ENCODE data around the gene RHOA.

The RHOA gene

DNA sequence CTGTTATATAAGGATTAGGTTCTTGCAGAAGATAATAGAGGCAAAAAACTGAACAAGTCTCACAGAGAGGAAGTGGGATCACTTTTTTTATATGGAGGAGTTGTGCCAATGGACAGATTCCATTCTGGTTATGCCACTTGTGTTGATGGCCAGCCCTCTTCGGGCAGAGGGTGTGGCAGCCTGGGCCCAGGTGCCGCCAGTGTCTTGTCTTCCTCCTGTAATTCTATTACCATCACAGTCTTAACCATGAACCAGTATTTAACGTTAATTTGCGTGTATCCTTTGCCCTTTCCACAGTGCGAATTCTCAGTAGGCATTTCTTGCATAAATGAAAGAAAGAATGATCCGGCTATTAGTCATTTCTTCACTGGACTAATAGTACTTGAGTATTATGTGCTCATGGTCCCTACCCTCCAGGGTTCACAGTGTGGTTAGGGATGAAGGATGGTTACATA, 65.0 kb downstream of the RHOA start:
- TF ChIP-seq GABPA (IDR thresholded peaks at IDR 0.05; ENCODE audit: low read depth): no peak
- TF ChIP-seq, protein P1, sequence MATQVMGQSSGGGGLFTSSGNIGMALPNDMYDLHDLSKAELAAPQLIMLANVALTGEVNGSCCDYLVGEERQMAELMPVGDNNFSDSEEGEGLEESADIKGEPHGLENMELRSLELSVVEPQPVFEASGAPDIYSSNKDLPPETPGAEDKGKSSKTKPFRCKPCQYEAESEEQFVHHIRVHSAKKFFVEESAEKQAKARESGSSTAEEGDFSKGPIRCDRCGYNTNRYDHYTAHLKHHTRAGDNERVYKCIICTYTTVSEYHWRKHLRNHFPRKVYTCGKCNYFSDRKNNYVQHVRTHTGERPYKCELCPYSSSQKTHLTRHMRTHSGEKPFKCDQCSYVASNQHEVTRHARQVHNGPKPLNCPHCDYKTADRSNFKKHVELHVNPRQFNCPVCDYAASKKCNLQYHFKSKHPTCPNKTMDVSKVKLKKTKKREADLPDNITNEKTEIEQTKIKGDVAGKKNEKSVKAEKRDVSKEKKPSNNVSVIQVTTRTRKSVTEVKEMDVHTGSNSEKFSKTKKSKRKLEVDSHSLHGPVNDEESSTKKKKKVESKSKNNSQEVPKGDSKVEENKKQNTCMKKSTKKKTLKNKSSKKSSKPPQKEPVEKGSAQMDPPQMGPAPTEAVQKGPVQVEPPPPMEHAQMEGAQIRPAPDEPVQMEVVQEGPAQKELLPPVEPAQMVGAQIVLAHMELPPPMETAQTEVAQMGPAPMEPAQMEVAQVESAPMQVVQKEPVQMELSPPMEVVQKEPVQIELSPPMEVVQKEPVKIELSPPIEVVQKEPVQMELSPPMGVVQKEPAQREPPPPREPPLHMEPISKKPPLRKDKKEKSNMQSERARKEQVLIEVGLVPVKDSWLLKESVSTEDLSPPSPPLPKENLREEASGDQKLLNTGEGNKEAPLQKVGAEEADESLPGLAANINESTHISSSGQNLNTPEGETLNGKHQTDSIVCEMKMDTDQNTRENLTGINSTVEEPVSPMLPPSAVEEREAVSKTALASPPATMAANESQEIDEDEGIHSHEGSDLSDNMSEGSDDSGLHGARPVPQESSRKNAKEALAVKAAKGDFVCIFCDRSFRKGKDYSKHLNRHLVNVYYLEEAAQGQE (IDR thresholded peaks at IDR 0.05; ENCODE audit: insufficient replicate concordance, low read depth): no peak
- TF ChIP-seq SPI1 (IDR thresholded peaks at IDR 0.05; ENCODE audit: borderline replicate concordance, low read depth): peak; percentile 87
- TF ChIP-seq, protein P2, sequence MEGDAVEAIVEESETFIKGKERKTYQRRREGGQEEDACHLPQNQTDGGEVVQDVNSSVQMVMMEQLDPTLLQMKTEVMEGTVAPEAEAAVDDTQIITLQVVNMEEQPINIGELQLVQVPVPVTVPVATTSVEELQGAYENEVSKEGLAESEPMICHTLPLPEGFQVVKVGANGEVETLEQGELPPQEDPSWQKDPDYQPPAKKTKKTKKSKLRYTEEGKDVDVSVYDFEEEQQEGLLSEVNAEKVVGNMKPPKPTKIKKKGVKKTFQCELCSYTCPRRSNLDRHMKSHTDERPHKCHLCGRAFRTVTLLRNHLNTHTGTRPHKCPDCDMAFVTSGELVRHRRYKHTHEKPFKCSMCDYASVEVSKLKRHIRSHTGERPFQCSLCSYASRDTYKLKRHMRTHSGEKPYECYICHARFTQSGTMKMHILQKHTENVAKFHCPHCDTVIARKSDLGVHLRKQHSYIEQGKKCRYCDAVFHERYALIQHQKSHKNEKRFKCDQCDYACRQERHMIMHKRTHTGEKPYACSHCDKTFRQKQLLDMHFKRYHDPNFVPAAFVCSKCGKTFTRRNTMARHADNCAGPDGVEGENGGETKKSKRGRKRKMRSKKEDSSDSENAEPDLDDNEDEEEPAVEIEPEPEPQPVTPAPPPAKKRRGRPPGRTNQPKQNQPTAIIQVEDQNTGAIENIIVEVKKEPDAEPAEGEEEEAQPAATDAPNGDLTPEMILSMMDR (IDR thresholded peaks at IDR 0.05; ENCODE audit: insufficient read depth, low read length): no peak
- no peak overlapping the region for H3K4me3 ChIP-seq (replicated peaks; ENCODE audit: insufficient read depth, low read length)
- H3K27ac ChIP-seq (replicated peaks): peak overlapping the region; percentile 99
- no peaks in the 10 kb centered on the region for H3K27me3 ChIP-seq (ENCODE audit: insufficient read depth, poor library complexity, severe bottlenecking)
- DNase-seq (ENCODE audit: low read depth in 1 of 2, low spot score in 1 of 2): peak in 1 of 2 experiments; percentile 26

DNA sequence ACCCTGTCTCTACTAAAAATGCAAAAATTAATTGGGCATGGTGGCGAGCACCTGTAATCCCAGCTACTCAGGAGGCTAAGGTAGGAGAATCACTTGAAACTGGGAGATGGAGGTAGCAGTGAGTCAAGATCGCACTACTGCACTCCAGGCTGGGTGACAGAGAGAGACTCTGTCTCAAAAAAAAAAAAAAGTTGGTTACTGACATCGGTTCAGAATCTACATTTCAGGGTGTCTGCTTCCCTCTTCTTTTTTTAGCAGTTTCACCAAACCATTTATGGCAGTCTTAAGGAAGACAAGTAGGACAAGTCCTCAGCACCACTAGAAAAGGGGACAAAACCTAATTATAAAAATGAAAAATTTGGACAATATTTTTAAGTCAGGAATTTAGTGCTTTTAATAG, 68.6 kb downstream of the RHOA start:
- DNase-seq (ENCODE audit: low read depth in 1 of 2, low spot score in 1 of 2): no peak
- H3K4me3 ChIP-seq (replicated peaks; ENCODE audit: insufficient read depth, low read length): no peak overlapping the region
- H3K27ac ChIP-seq (replicated peaks): peak overlapping the region; percentile 99

DNA sequence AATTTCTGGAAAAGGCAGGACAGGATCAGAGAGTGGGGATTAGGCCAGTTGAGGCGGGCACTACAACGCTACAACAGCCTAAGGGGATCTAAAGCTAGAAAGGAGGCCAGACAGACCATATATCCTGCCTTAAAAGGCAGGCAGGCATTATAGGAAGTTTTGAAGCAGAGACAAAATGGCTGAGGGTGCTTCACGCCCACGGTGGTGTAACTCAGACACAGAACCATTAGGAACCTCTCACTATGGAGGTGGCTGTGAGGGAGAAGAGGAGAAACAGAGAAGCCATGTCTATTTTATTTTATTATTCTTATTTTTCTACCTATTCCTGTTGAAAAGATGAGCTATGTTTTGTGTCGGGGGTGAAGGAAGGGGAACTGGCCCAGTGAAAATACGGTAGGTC, 69.8 kb downstream of the RHOA start:
- DNase-seq (ENCODE audit: low read depth in 1 of 2, low spot score in 1 of 2): no peak
- Histone ChIP-seq H3K4me3 (replicated peaks; ENCODE audit: insufficient read depth, low read length) (no peak overlapping the region), H3K27ac (replicated peaks) (peak overlapping the region; percentile 99), H3K27me3 (ENCODE audit: insufficient read depth, poor library complexity, severe bottlenecking) (no peaks in the 10 kb centered on the region)
- TF ChIP-seq, protein P1 (IDR thresholded peaks at IDR 0.05; ENCODE audit: insufficient replicate concordance, low read depth): no peak
- no peak for TF ChIP-seq GABPA (IDR thresholded peaks at IDR 0.05; ENCODE audit: low read depth)
- TF ChIP-seq POLR2AphosphoS5 (IDR thresholded peaks at IDR 0.05; ENCODE audit: low read depth): no peak
- TF ChIP-seq SPI1 (IDR thresholded peaks at IDR 0.05; ENCODE audit: borderline replicate concordance, low read depth): no peak
- TF ChIP-seq, protein P2 (IDR thresholded peaks at IDR 0.05; ENCODE audit: insufficient read depth, low read length): no peak

More for the DNA sequence above, 68.6 kb downstream of the RHOA start:
- no peaks in the 10 kb centered on the region for H3K27me3 ChIP-seq (ENCODE audit: insufficient read depth, poor library complexity, severe bottlenecking)
- no peak for TF ChIP-seq GABPA (IDR thresholded peaks at IDR 0.05; ENCODE audit: low read depth)
- TF ChIP-seq, protein P2 (IDR thresholded peaks at IDR 0.05; ENCODE audit: insufficient read depth, low read length): no peak
- TF ChIP-seq, protein P1 (IDR thresholded peaks at IDR 0.05; ENCODE audit: insufficient replicate concordance, low read depth): no peak
- TF ChIP-seq POLR2AphosphoS5 (IDR thresholded peaks at IDR 0.05; ENCODE audit: low read depth): no peak
- no peak for TF ChIP-seq SPI1 (IDR thresholded peaks at IDR 0.05; ENCODE audit: borderline replicate concordance, low read depth)
